ENCODE results near the gene NDEL1. TPM values are rescaled to one million over a fixed set of nuclear protein-coding genes. Genes with fewer than 3 reads are reported as not detected.
A peak's percentile ranks its signal among the peaks of the same experiment; 100 is the strongest.

NDEL1 gene
- total and polyA plus RNA-seq, 3 donors from 2014 or later = 51.2 to 85.4 (median 73.1) TPM

DNA sequence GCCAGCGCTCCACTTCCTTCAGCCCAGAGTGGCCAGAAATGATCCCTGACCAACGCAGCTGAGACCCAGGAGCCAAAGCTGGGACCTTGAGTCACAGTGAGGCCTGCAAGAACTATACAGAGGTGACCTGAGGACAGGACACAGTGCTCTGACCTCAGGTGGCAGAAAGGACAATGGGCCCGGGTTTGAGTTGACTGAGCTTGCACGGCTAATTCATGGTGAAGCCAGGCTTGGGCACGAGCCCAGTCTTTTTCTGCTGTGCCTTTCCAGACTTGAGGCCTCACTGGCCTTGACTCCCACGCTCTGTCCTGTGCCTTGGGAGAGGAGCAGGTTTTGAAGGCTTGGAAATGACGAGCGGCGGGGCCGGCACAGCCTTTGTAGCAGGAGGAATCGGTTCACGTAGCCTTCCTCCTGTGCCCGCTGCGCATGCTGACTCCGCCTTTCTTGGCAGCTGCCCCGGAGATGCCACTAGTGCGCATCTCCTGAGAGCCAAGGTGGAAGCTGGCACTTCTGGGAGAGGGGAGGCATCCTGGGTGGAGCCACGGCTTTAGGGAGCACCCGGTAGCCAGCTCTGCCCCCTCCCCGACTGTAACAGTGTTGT, 34.9 kb downstream of the NDEL1 start:
- H3K4me1 ChIP-seq = peaks cover 33% of the 10 kb centered on the region
- intact Hi-C loops (cut with DNase I; ENCODE audit: low total_unique reads) = no loop called here
- DNase-seq = peak; percentile 93
- H3K9me3 ChIP-seq = no peaks in the 10 kb centered on the region
- H3K36me3 ChIP-seq (ENCODE audit: low read depth, missing control alignments) = no peaks in the 10 kb centered on the region
- H3K27ac ChIP-seq = peak overlapping the region; percentile 46 to 60
- no peaks in the 10 kb centered on the region for H3K27me3 ChIP-seq
- TF ChIP-seq, protein P1, sequence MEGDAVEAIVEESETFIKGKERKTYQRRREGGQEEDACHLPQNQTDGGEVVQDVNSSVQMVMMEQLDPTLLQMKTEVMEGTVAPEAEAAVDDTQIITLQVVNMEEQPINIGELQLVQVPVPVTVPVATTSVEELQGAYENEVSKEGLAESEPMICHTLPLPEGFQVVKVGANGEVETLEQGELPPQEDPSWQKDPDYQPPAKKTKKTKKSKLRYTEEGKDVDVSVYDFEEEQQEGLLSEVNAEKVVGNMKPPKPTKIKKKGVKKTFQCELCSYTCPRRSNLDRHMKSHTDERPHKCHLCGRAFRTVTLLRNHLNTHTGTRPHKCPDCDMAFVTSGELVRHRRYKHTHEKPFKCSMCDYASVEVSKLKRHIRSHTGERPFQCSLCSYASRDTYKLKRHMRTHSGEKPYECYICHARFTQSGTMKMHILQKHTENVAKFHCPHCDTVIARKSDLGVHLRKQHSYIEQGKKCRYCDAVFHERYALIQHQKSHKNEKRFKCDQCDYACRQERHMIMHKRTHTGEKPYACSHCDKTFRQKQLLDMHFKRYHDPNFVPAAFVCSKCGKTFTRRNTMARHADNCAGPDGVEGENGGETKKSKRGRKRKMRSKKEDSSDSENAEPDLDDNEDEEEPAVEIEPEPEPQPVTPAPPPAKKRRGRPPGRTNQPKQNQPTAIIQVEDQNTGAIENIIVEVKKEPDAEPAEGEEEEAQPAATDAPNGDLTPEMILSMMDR (IDR thresholded peaks at IDR 0.05) = no peak
- TF ChIP-seq POLR2A (IDR thresholded peaks at IDR 0.05) = no peak
- no peak overlapping the region for H3K4me3 ChIP-seq
- WGBS, 2 donors = 23 to 57% methylated on average over 10 to 16 of the region's 20 CpGs

- DNase-seq = no peak
- Histone ChIP-seq H3K4me1 (peaks cover 19% of the 10 kb centered on the region), H3K9me3 (no peaks in the 10 kb centered on the region), H3K27me3 (no peaks in the 10 kb centered on the region), H3K27ac (no peak overlapping the region), H3K4me3 (no peak overlapping the region), H3K36me3 (ENCODE audit: low read depth, missing control alignments) (no peaks in the 10 kb centered on the region)
- no peak for TF ChIP-seq POLR2A (IDR thresholded peaks at IDR 0.05)
- 91 to 92% methylated on average over 8 of the region's 8 CpGs for WGBS, 2 donors
- intact Hi-C loops (cut with DNase I; ENCODE audit: low total_unique reads) = no loop called here
Observed at GRCh38 chr17:8472663-8473062, 37.0 kb downstream of the NDEL1 start.

- Histone ChIP-seq H3K4me3 (no peak overlapping the region), H3K4me1 (peaks cover 19% of the 10 kb centered on the region), H3K36me3 (ENCODE audit: low read depth, missing control alignments) (no peaks in the 10 kb centered on the region), H3K9me3 (no peaks in the 10 kb centered on the region), H3K27me3 (no peaks in the 10 kb centered on the region), H3K27ac (no peak overlapping the region)
- 93 to 97% methylated on average over 13 of the region's 13 CpGs for WGBS, 2 donors
- intact Hi-C loops (cut with DNase I; ENCODE audit: low total_unique reads) = no loop called here
- no peak for TF ChIP-seq POLR2A (IDR thresholded peaks at IDR 0.05)
- TF ChIP-seq, protein P1 (IDR thresholded peaks at IDR 0.05) = no peak
- DNase-seq = no peak
Observed at GRCh38 chr17:8473451-8474192, 37.9 kb downstream of the NDEL1 start.

DNA sequence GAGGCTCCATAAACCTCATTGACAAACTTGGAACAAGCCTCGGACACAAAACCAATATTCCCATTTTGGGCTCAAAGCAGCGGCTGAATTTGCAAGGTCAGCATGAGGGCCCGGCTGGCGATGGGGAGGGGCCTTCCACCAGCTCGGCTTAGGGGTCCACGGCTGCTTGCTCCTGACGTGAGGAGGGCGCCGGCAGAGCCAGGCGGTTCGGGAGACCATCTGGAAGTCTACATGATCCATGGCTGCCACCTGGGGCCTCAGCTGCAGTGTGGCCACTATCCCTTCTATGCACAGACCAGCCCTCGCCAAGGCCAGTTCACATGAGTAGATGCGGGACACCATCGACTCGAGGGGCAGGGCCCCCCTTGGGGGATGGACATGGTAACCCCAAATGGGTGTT, 39.1 kb downstream of the NDEL1 start:
- H3K4me3 ChIP-seq = no peak overlapping the region
- TF ChIP-seq POLR2A (IDR thresholded peaks at IDR 0.05) = no peak
- TF ChIP-seq, protein P1 (IDR thresholded peaks at IDR 0.05) = no peak
- no peaks in the 10 kb centered on the region for H3K36me3 ChIP-seq (ENCODE audit: low read depth, missing control alignments)
- no peak for DNase-seq
- no peaks in the 10 kb centered on the region for H3K9me3 ChIP-seq
- H3K27me3 ChIP-seq = no peaks in the 10 kb centered on the region
- peaks cover 23% of the 10 kb centered on the region for H3K4me1 ChIP-seq
- WGBS, 2 donors = 93 to 94% methylated on average over 8 to 15 of the region's 15 CpGs
- intact Hi-C loops (cut with DNase I; ENCODE audit: low total_unique reads) = no loop called here
- no peak overlapping the region for H3K27ac ChIP-seq

DNA sequence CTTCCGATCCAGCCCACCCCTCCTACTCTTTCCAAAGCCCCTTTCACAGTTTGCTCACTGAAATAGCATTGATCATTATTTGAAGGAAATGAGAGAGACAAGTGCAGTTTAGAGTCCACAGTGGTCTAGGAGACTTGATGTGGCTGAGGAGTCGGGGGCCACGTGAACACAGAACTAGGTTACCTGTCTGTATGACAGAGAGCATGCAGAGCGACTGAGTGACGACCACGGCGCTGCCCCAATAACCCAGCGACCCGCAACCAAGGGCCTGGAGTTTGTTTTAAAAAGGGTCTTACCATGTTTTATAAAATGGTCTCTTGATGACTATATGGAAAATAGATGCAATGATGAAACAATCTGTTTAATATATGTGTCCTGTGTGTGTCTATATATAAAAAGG, 39.5 kb downstream of the NDEL1 start:
- DNase-seq = no peak
- peaks cover 21% of the 10 kb centered on the region for H3K4me1 ChIP-seq
- H3K36me3 ChIP-seq (ENCODE audit: low read depth, missing control alignments) = no peaks in the 10 kb centered on the region
- WGBS, 2 donors = 93 to 97% methylated on average over 9 of the region's 9 CpGs
- intact Hi-C loops (cut with DNase I; ENCODE audit: low total_unique reads) = no loop called here
- no peak overlapping the region for H3K4me3 ChIP-seq
- H3K27me3 ChIP-seq = no peaks in the 10 kb centered on the region
- no peaks in the 10 kb centered on the region for H3K9me3 ChIP-seq
- TF ChIP-seq, protein P1 (IDR thresholded peaks at IDR 0.05) = no peak
- TF ChIP-seq POLR2A (IDR thresholded peaks at IDR 0.05) = no peak
- no peak overlapping the region for H3K27ac ChIP-seq
